GM19238 (cell line): Measurements from ENCODE around the gene GADL1.

ENCODE experiments used
- DNase-seq: peaks from one replicate; pipeline ENCODE4 v3.0.0; 2011; ENCODE audit warnings: low spot score; ENCODE audit not compliant: insufficient read length

The GADL1 gene

DNA sequence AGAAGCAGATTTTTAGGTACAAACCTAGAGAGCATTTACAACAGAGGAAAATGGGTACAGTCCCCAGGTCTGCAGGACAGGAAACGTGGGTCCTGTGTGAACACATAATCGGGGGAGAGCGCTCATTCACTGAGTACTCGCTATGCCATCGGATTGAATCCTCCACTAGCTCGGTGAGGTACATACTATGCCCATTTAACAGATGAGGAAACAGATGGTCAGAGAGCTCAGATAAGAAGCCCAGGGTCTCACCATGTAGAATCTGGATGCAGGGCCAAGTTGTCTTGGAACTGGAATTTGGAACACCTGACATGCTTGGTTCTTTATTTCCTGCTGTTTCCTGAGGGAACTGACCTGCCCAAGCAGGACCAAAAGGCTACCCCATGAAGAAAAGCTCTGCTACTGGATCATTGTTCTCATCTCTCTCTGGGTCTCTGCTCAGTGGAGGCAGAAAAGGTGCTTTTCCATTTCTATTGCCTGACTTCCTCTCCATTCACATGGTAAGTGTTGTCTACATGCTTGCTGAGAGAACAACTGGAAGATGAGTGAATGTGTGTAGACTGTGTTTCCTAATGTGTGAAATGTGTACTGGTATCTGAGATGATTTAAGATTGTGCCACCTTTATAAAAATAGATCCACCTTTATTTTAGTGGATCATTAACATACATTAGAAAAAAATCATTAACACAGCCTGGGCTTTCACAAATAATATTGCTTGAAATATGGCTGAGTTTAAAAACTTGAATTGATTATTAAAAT, 199.0 kb downstream of the GADL1 start:
- DNase-seq: no peak

DNA sequence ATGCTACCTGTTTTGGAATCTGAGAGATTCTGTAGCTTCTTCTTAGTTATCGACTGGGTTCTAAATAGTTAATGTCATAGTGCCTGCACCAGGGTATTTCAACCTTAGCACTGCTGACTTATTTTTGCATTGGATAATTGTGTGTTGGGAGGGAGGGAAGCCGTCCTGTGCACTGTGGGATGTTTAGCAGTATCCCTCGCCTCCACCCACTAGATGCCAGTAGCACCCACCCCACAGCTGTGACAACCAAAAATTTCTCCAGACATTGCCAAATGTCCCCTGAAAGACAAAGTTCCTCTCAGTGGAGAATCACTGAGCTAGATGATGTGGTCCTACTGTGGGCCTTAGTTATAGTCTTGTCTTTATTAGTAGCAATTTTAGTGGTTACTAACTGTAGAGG, 199.8 kb downstream of the GADL1 start:
- no peak for DNase-seq

DNA sequence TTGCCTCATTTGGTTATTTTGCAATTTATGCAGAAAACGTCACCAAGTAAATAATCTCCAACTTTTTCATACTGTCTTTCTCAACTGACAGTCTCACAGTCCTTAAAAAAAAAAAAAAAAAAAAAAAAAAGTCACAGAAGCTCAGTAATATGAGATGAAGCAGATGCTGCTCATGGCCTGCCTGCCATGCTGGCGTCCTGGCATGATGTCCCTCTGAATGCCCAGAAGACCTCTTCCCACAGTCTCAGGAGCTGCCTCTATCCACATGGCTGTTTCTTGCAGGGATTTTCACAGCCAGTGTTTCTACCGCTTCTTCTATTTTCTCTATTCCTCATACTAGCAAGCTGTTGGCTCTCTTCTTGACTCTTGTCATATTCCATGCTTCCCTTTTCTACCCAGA, 200.3 kb downstream of the GADL1 start:
- no peak for DNase-seq

DNA sequence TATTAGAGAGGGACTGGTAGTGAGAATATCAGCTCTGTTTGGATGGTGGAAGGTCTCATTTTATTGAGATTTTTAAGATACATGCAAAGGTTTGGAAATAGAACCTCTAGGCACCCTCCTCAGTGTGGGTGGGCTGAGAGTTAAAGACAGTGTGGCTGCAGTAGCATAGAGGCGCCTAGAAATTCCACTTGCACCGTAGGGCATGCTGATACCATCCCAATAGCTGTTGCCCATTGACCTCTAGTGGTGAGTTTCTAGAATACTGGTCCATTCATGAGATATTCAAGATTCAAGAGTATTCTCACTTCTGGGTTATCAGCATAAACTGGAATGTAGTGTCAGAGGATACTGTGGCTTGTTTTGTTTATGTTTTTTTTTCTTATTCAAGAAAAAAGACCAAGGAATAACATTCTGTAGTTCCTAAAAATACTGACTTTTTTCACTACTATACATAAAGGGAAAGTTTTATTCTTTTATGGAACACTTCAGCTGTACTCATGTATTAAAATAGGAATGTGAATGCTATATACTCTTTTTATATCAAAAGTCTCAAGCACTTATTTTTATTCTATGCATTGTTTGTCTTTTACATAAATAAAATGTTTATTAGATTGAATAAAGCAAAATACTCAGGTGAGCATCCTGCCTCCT, 200.9 kb downstream of the GADL1 start:
- peak; percentile 13 for DNase-seq

DNA sequence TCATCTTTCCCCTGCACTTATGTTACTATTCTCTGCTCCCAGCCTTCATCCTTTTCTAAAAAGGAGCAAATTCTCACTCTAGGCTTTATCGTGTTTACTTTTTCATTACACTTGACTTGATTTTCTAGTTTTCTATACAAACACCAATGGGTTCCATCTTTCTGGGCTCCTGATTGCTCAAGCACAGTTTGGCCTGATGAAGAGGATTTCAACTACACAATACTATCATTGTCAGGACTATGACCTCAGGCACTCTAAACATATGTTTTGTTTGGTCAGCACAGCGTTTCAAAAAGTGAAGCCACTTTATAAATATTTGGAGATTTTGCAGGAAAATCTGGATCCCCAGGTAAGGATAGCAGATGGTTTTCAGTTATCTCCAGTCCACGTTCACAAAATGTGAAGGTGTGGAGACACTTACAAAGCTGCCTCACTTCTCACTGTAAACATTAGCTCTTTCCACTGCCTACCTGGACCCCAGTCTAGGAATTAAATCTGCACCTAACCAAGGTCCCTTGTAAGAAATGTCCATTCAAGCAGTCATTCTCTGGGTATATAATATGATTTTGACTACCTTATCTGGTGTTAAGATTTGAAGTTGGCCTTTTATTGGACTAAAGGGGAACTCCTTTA, 201.8 kb downstream of the GADL1 start:
- DNase-seq: no peak

GRCh38 chr3:30691944-30692343, 202.5 kb downstream of the GADL1 start:
- DNase-seq: no peak

DNA sequence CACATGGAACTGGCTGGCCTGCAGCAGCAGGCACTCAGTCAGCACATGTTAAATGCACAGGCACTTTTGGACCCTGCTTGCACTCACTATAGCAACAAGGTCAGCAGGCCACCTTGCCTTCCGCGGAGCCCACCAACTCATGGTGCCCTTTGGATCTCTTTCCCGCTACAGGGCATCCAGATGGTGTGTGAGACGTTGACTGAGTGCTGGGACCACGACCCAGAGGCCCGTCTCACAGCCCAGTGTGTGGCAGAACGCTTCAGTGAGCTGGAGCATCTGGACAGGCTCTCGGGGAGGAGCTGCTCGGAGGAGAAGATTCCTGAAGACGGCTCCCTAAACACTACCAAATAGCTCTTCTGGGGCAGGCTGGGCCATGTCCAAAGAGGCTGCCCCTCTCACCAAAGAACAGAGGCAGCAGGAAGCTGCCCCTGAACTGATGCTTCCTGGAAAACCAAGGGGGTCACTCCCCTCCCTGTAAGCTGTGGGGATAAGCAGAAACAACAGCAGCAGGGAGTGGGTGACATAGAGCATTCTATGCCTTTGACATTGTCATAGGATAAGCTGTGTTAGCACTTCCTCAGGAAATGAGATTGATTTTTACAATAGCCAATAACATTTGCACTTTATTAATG, 203.1 kb downstream of the GADL1 start:
- no peak for DNase-seq

DNA sequence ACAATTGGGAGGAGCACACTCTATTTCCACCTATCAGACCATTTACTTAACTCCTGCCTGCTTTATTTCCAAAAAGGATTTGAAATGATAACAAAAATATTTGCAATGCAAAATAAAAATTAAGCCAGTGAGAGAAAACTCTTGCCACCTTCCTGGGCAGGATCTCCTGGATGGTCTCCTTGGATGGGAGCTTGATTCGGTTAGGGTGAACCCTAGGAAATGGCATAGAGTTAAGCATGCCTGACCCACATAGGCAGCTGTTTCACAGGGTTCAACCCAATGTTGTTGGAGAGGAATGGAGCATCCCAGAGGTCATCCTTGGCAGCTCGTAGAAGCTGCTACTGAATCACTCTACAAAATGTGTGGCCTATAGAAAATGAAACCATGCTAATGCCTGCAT, 204.3 kb downstream of the GADL1 start:
- no peak for DNase-seq

GRCh38 chr3:30688776-30689641, 205.5 kb downstream of the GADL1 start:
- DNase-seq: no peak

DNA sequence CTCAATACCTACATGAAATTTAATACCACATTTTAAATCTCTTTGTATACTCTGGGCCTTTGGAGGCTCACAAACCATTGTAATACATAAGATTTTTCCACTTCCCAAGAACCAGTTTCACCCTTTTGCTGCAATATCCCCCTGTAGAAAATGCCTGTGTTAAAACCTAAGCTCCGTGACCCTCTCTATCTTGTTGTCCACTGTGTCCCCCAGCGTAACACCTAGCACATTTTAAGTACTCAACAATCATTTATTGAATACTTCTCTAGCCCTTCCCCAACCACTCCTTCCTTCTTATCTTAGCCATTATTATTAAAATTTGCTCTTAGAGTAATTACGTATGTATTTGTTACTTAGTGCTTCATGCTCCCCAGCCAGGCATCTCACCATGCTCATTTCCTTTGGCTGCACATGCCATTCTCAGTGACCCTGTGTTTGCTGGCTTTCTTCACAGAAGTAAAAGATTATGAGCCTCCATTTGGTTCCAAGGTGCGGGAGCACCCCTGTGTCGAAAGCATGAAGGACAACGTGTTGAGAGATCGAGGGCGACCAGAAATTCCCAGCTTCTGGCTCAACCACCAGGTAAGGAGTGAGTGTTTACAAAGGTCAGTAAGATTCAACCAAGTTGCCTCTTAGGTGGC, 206.4 kb downstream of the GADL1 start:
- no peak for DNase-seq

GRCh38 chr3:30686799-30687198, 207.7 kb downstream of the GADL1 start:
- DNase-seq: no peak

DNA sequence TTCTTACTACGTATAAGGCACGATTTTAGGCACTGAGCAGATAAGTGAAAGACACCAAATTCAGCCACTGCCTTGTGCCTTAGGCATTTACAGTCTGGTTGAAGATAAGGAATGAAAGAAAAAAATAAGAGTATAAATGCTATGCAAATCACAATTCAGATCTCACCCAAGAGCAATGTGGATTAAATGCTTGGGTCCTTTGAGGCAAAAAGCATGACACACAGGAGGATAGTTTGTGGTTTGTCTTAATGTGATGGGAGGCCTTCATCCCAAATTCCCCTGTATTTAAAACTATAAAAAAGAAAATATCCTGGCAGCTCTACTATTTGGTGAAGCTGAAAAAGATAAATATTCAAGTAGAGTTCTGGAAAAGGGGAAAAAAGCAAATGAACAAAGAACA, 208.3 kb downstream of the GADL1 start:
- DNase-seq: no peak

DNA sequence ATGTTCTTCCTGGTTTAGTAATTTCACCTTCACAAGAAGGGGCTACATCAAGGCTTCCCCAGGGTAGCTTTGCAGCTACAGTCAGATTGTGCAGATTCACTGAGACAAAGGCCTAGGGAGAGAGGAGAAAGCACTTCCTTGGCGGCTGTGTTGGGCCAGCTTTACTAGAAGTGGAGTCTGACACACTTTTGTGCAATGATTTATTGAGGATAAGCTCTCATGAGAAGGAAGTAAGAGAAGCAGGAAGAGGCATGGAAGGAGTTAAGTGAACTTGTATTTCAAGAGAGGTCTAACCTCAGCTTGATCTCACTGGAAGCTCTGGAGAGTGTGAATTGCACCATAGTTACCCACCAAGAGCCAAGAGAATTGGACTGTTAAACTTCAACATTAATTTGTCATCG, 209.2 kb downstream of the GADL1 start:
- DNase-seq: no peak

- no peak for DNase-seq
Observed at GRCh38 chr3:30684356-30684755, 210.1 kb downstream of the GADL1 start.

DNA sequence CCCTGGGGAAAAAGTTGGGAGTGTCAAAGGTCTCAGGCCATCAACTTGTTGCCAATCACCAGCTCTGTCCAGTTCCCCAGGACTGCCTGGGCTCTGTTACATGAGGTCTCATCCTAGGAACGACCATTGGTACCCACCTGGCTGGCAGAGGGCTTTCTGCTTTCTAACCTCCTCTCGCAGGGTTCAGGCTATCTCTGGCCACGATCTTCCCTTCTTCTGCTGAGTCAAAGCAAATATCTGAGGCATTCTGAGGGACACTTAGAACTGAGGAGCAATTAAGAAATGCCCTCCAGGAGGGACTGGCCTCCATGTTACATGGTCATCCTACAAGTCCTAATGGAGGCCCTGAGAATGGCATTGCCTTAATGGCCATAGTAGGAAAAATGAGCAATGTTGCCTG, 210.7 kb downstream of the GADL1 start:
- DNase-seq: no peak

DNA sequence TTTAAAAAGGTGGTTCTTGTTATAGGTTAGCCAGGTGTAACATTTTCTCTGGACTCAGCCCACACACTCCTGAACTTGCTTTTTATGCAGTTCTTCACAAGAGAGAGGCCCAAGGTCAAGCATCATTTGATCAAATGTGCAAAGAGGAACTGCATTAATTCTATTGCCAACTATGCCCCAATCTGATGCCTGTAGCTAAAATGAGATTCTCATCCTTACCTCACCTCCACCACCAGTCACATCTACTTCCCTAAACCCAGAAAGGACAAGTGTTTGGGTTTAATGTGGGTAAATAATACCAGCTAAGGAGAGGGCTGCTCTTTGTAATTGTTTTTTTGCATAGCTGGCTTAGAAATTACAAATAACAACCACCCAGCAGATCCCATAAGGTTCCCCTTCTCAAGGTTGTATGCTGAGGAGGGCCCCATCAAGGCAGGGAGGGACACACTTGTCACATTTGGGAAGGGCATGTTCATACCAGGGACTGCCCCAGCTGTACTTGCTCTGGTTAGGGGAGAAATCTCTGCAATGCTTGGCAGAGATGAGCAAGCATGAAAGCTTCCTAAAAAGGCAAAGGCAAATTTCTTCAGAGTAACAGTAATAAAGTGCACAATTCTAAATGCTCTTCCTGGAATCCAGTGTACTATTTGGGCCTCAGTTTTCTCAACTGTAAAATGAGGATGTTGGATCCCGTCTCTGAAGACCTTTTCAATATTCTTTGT, 211.9 kb downstream of the GADL1 start:
- DNase-seq: no peak

- DNase-seq: no peak
Observed at GRCh38 chr3:30681649-30682211, 212.7 kb downstream of the GADL1 start.

DNA sequence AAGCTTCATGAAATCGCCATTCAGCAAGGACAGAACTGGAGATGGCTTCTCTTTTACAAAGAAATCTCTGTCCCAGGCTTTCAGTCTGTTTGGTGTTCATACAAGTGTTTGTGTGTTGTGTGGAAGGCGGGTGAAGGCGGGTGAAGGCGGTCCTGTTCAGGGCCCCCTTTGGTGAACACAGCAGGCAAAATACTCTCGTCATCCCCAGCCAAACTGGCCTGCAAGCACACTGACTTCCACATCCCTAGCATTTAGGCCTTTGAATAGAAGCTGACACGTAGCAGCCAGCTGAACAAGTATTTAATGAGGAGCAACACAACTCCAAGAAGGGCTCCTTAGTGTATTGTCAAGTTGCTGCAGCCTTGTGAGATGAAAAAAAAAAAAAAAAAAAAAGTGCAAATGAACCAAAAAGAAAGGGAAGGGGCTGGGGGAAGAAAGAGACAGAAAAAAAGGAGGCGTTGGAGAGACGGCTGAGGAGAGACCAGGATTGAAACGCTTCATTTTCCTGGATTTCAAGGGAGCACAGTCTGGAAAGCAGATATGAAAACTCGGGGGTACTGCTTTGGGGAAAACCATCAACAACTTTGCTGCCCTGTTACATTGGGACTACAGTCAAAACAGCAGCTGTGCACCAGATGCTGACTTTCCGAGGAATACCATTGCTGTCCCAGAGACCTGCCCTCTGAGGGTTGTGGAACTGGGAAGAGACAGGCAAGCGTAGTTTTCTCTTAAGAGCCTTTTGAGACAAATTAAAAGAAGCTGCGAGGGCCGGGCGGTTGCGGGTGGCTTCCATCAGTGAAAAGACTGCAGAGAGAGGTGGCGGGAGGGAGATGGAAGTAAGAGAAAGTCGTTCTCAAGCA, 213.4 kb downstream of the GADL1 start:
- no peak for DNase-seq

GRCh38 chr3:30679045-30679444, 215.4 kb downstream of the GADL1 start:
- no peak for DNase-seq
